OCI-LY1 (cell line): Measurements from ENCODE around the gene CCNB2.

Experiments used
- H2AFZ ChIP-seq: fragments of 200-600 bp; sonication (generic), shearing (Covaris generic); 2 replicates; pipeline ENCODE4 v1.6.0; 2014; ENCODE audit warnings: antibody characterized with exemption, mild to moderate bottlenecking, low read length
- H3F3A ChIP-seq: fragments of 200-600 bp; sonication (generic), shearing (Covaris generic); 2 replicates; pipeline ENCODE4 v1.6.0; 2014; ENCODE audit warnings: mild to moderate bottlenecking, antibody characterized with exemption, low read length, moderate library complexity; ENCODE audit not compliant: insufficient read depth
- H3K27ac ChIP-seq: fragments of 200-600 bp; sonication (generic); 2 replicates; pipeline ENCODE4 v1.5.1; 2014; ENCODE audit warnings: low read length, mixed run types, mild to moderate bottlenecking, low read depth; ENCODE audit not compliant: poor library complexity, severe bottlenecking
- H3K27me3 ChIP-seq: fragments of 200-600 bp; sonication (generic); 2 replicates; pipeline ENCODE4 v1.6.0; 2014; ENCODE audit warnings: antibody characterized with exemption, mild to moderate bottlenecking, low read length, moderate library complexity; ENCODE audit not compliant: insufficient read depth
- H3K36me3 ChIP-seq: fragments of 200-600 bp; sonication (generic); 2 replicates; pipeline ENCODE4 v1.6.1; 2014; ENCODE audit warnings: mild to moderate bottlenecking, antibody characterized with exemption, low read length, moderate library complexity, mixed read lengths; ENCODE audit not compliant: insufficient read depth
- H3K4me1 ChIP-seq: fragments of 200-600 bp; sonication (generic); 2 replicates; pipeline ENCODE4 v1.5.1; 2014; ENCODE audit warnings: mild to moderate bottlenecking, low read length, moderate library complexity; ENCODE audit not compliant: insufficient read depth, severe bottlenecking
- H3K4me2 ChIP-seq: fragments of 200-600 bp; sonication (generic), shearing (Covaris generic); 2 replicates; pipeline ENCODE4 v1.6.1; 2014; ENCODE audit warnings: low read length
- H3K4me3 ChIP-seq: fragments of 200-600 bp; sonication (generic); 2 replicates; pipeline ENCODE4 v1.5.1; 2014; ENCODE audit warnings: low read length, low read depth, mild to moderate bottlenecking, mixed read lengths; ENCODE audit not compliant: poor library complexity, severe bottlenecking
- H3K79me2 ChIP-seq: fragments of 200-600 bp; shearing (Covaris generic); 2 replicates; pipeline ENCODE4 v1.6.1; 2016; ENCODE audit warnings: mixed run types, low read length, mixed read lengths; ENCODE audit not compliant: insufficient read depth
- H3K9ac ChIP-seq: fragments of 200-600 bp; sonication (generic), shearing (Covaris generic); 2 replicates; pipeline ENCODE4 v1.6.1; 2014; ENCODE audit warnings: mild to moderate bottlenecking, low read length, mixed read lengths
- H3K9me2 ChIP-seq: fragments of 200-600 bp; sonication (generic), shearing (Covaris generic); 2 replicates; pipeline ENCODE4 v1.6.1; 2014; ENCODE audit warnings: low read depth, mild to moderate bottlenecking, low read length, mixed read lengths
- H3K9me3 ChIP-seq: fragments of 200-600 bp; shearing (Covaris generic); 2 replicates; pipeline ENCODE4 v1.6.1; 2014; ENCODE audit warnings: low read length, mixed read lengths
- H4K20me1 ChIP-seq: fragments of 200-600 bp; sonication (generic), shearing (Covaris generic); 2 replicates; pipeline ENCODE4 v1.6.0; 2016; ENCODE audit warnings: mild to moderate bottlenecking, low read length; ENCODE audit not compliant: insufficient read depth
- CTCF ChIP-seq: fragments of 200-600 bp; sonication (generic), shearing (Covaris generic); IDR thresholded peaks from 2 replicates; pipeline ENCODE4 v1.5.1; 2017; ENCODE audit warnings: mild to moderate bottlenecking, antibody characterized with exemption, low read length, moderate library complexity, mixed read lengths
- EZH2 ChIP-seq: fragments of 200-600 bp; sonication (generic), shearing (Covaris generic); IDR thresholded peaks from 2 replicates; pipeline ENCODE4 v1.8.0; 2017; ENCODE audit warnings: borderline replicate concordance, mixed run types, mild to moderate bottlenecking, antibody characterized with exemption, low read length, moderate library complexity, mixed read lengths

The CCNB2 gene

GRCh38 chr15:59087731-59088130 is 17.2 kb upstream of the CCNB2 start:
- H4K20me1 ChIP-seq, result no peaks in the 10 kb centered on the region
- peaks cover 84% of the 10 kb centered on the region for H3K36me3 ChIP-seq
- H3K79me2 ChIP-seq, result no peaks in the 10 kb centered on the region
- H3K4me3 ChIP-seq, result no peak overlapping the region
- no peak overlapping the region for H2AFZ ChIP-seq
- H3K27me3 ChIP-seq, result no peaks in the 10 kb centered on the region
- H3K9me3 ChIP-seq, result no peaks in the 10 kb centered on the region
- H3K9ac ChIP-seq, result no peak overlapping the region
- H3K9me2 ChIP-seq, result no peaks in the 10 kb centered on the region
- H3F3A ChIP-seq, result no peaks in the 10 kb centered on the region
- H3K4me1 ChIP-seq, result no peaks in the 10 kb centered on the region
- no peak overlapping the region for H3K27ac ChIP-seq
- TF ChIP-seq EZH2 (no peak), CTCF (no peak)
- no peak overlapping the region for H3K4me2 ChIP-seq

GRCh38 chr15:59094077-59094476 is 10.9 kb upstream of the CCNB2 start:
- no peaks in the 10 kb centered on the region for H3K79me2 ChIP-seq
- no peak overlapping the region for H3K4me3 ChIP-seq
- no peaks in the 10 kb centered on the region for H3K27me3 ChIP-seq
- H3K9me2 ChIP-seq, result no peaks in the 10 kb centered on the region
- H3K4me1 ChIP-seq, result no peaks in the 10 kb centered on the region
- no peak overlapping the region for H3K4me2 ChIP-seq
- no peak overlapping the region for H3K27ac ChIP-seq
- H3F3A ChIP-seq, result no peaks in the 10 kb centered on the region
- H3K9me3 ChIP-seq, result no peaks in the 10 kb centered on the region
- no peaks in the 10 kb centered on the region for H4K20me1 ChIP-seq
- H2AFZ ChIP-seq, result no peak overlapping the region
- peaks cover 79% of the 10 kb centered on the region for H3K36me3 ChIP-seq
- H3K9ac ChIP-seq, result no peak overlapping the region
- no peak for TF ChIP-seq EZH2
- TF ChIP-seq CTCF, result no peak

- no peak overlapping the region for H3K4me3 ChIP-seq
- no peak overlapping the region for H2AFZ ChIP-seq
- H3K9me2 ChIP-seq, result no peaks in the 10 kb centered on the region
- peaks cover 63% of the 10 kb centered on the region for H3K36me3 ChIP-seq
- H3K27ac ChIP-seq, result no peak overlapping the region
- no peaks in the 10 kb centered on the region for H3K4me1 ChIP-seq
- H3K9me3 ChIP-seq, result no peaks in the 10 kb centered on the region
- no peaks in the 10 kb centered on the region for H3K27me3 ChIP-seq
- H4K20me1 ChIP-seq, result no peaks in the 10 kb centered on the region
- no peak for TF ChIP-seq CTCF
- TF ChIP-seq EZH2, result no peak
- H3K9ac ChIP-seq, result no peak overlapping the region
- H3K79me2 ChIP-seq, result no peaks in the 10 kb centered on the region
- no peaks in the 10 kb centered on the region for H3F3A ChIP-seq
- H3K4me2 ChIP-seq, result no peak overlapping the region
Measured at GRCh38 chr15:59096429-59096828, 8.5 kb upstream of the CCNB2 start.
